Nephron progenitor cell (in vitro differentiated cells): ENCODE data around the gene RGS12.
A peak's percentile ranks its signal among the peaks of the same experiment; 100 is the strongest.

Experiments
- DNase-seq: peaks from one replicate; pipeline ENCODE4 v3.0.0; 2021
- H3K27ac Mint-ChIP-seq: 2 replicates; pipeline ENCODE4 v1.8.0; 2021; ENCODE audit warnings: mild to moderate bottlenecking, moderate library complexity, mixed read lengths
- H3K27me3 Mint-ChIP-seq: 2 replicates; pipeline ENCODE4 v1.8.0; 2021; ENCODE audit warnings: mild to moderate bottlenecking, low read depth, mixed read lengths; ENCODE audit not compliant: poor library complexity
- H3K36me3 Mint-ChIP-seq: 2 replicates; pipeline ENCODE4 v1.8.0; 2021; ENCODE audit warnings: low read depth, mixed read lengths
- H3K4me1 Mint-ChIP-seq: 2 replicates; pipeline ENCODE4 v1.8.0; 2021; ENCODE audit warnings: mixed read lengths
- H3K4me3 Mint-ChIP-seq: 2 replicates; pipeline ENCODE4 v1.8.0; 2021; ENCODE audit warnings: mild to moderate bottlenecking, moderate library complexity, mixed read lengths
- H3K9me3 Mint-ChIP-seq: 2 replicates; pipeline ENCODE4 v1.8.0; 2021; ENCODE audit warnings: mild to moderate bottlenecking, moderate library complexity, mixed read lengths
- TF ChIP-seq, protein P1 (sequence below): fragments of 200-600 bp; sonication (generic); IDR thresholded peaks from 2 replicates; pipeline ENCODE4 v1.5.0; 2021; ENCODE audit warnings: antibody characterized with exemption

RGS12 gene, protein sequence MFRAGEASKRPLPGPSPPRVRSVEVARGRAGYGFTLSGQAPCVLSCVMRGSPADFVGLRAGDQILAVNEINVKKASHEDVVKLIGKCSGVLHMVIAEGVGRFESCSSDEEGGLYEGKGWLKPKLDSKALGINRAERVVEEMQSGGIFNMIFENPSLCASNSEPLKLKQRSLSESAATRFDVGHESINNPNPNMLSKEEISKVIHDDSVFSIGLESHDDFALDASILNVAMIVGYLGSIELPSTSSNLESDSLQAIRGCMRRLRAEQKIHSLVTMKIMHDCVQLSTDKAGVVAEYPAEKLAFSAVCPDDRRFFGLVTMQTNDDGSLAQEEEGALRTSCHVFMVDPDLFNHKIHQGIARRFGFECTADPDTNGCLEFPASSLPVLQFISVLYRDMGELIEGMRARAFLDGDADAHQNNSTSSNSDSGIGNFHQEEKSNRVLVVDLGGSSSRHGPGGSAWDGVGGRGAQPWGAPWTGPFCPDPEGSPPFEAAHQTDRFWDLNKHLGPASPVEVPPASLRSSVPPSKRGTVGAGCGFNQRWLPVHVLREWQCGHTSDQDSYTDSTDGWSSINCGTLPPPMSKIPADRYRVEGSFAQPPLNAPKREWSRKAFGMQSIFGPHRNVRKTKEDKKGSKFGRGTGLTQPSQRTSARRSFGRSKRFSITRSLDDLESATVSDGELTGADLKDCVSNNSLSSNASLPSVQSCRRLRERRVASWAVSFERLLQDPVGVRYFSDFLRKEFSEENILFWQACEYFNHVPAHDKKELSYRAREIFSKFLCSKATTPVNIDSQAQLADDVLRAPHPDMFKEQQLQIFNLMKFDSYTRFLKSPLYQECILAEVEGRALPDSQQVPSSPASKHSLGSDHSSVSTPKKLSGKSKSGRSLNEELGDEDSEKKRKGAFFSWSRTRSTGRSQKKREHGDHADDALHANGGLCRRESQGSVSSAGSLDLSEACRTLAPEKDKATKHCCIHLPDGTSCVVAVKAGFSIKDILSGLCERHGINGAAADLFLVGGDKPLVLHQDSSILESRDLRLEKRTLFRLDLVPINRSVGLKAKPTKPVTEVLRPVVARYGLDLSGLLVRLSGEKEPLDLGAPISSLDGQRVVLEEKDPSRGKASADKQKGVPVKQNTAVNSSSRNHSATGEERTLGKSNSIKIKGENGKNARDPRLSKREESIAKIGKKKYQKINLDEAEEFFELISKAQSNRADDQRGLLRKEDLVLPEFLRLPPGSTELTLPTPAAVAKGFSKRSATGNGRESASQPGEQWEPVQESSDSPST (N-terminal part only)

GRCh38 chr4:3292571-3293400 lies at the start of gene RGS12:
Gene RGS12 (plus strand): TSS chr4:3293021. CDS start chr4:3316171, 23,150 bp downstream.
- H3K4me1 Mint-ChIP-seq: peaks cover 50% of the 10 kb centered on the region
- H3K36me3 Mint-ChIP-seq: peaks cover 32% of the 10 kb centered on the region
- H3K27me3 Mint-ChIP-seq: peaks cover 35% of the 10 kb centered on the region
- H3K27ac Mint-ChIP-seq: no peak within 1 kb of the TSS
- peaks cover 7% of the 10 kb centered on the region for H3K9me3 Mint-ChIP-seq
- TF ChIP-seq, protein P1, sequence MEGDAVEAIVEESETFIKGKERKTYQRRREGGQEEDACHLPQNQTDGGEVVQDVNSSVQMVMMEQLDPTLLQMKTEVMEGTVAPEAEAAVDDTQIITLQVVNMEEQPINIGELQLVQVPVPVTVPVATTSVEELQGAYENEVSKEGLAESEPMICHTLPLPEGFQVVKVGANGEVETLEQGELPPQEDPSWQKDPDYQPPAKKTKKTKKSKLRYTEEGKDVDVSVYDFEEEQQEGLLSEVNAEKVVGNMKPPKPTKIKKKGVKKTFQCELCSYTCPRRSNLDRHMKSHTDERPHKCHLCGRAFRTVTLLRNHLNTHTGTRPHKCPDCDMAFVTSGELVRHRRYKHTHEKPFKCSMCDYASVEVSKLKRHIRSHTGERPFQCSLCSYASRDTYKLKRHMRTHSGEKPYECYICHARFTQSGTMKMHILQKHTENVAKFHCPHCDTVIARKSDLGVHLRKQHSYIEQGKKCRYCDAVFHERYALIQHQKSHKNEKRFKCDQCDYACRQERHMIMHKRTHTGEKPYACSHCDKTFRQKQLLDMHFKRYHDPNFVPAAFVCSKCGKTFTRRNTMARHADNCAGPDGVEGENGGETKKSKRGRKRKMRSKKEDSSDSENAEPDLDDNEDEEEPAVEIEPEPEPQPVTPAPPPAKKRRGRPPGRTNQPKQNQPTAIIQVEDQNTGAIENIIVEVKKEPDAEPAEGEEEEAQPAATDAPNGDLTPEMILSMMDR: no peak
- peak within 1 kb of the TSS; percentile 92 for H3K4me3 Mint-ChIP-seq
- DNase-seq: peak; percentile 97

DNA sequence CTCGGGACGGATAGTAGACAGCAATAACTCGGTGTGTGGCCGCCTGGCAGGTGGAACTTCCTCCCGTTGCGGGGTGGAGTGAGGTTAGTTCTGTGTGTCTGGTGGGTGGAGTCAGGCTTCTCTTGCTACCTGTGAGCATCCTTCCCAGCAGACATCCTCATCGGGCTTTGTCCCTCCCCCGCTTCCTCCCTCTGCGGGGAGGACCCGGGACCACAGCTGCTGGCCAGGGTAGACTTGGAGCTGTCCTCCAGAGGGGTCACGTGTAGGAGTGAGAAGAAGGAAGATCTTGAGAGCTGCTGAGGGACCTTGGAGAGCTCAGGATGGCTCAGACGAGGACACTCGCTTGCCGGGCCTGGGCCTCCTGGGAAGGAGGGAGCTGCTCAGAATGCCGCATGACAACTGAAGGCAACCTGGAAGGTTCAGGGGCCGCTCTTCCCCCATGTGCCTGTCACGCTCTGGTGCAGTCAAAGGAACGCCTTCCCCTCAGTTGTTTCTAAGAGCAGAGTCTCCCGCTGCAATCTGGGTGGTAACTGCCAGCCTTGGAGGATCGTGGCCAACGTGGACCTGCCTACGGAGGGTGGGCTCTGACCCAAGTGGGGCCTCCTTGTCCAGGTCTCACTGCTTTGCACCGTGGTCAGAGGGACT lies 49.6 kb upstream of the RGS12 start:
- H3K27ac Mint-ChIP-seq: peak overlapping the region; percentile 45
- DNase-seq: no peak
- H3K9me3 Mint-ChIP-seq: no peaks in the 10 kb centered on the region
- H3K36me3 Mint-ChIP-seq: peaks cover 23% of the 10 kb centered on the region
- peaks cover 37% of the 10 kb centered on the region for H3K4me1 Mint-ChIP-seq
- H3K27me3 Mint-ChIP-seq: peaks cover 4% of the 10 kb centered on the region
- no peak overlapping the region for H3K4me3 Mint-ChIP-seq
- TF ChIP-seq, protein P1: no peak

- Mint-ChIP-seq H3K36me3 (peaks cover 23% of the 10 kb centered on the region), H3K4me1 (peaks cover 30% of the 10 kb centered on the region), H3K27ac (no peak overlapping the region), H3K4me3 (no peak overlapping the region), H3K27me3 (peaks cover 4% of the 10 kb centered on the region), H3K9me3 (no peaks in the 10 kb centered on the region)
- DNase-seq: no peak
- TF ChIP-seq, protein P1: no peak
Observed at GRCh38 chr4:3244002-3244401, 48.8 kb upstream of the RGS12 start.

- no peak overlapping the region for H3K27ac Mint-ChIP-seq
- TF ChIP-seq, protein P1: no peak
- DNase-seq: no peak
- no peak overlapping the region for H3K4me3 Mint-ChIP-seq
- no peaks in the 10 kb centered on the region for H3K9me3 Mint-ChIP-seq
- H3K36me3 Mint-ChIP-seq: peaks cover 23% of the 10 kb centered on the region
- H3K4me1 Mint-ChIP-seq: peaks cover 28% of the 10 kb centered on the region
- peaks cover 4% of the 10 kb centered on the region for H3K27me3 Mint-ChIP-seq
Observed at GRCh38 chr4:3244747-3245146, 48.1 kb upstream of the RGS12 start.

DNA sequence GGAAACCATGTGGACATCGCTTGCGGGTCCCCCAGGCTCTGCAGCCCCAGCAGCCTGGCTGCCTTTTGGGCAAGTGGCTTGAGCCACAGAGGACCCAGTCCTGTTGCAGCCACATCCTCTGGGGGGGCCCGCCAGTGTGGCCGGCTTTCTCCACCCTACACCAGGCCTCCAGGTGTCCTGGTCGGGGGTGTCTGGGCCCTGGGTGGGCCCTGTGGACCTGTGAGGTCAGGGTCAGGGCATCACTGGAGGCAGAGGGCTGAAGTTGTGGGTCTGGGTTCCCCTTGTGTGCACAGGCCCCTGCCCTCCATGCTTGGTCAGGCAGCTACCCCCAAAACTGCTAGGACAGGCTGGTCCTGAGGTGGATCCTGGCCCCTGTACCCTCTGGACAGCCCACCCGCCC lies 47.1 kb upstream of the RGS12 start:
- no peak for DNase-seq
- TF ChIP-seq, protein P1: no peak
- no peak overlapping the region for H3K4me3 Mint-ChIP-seq
- H3K27me3 Mint-ChIP-seq: peaks cover 4% of the 10 kb centered on the region
- H3K36me3 Mint-ChIP-seq: peaks cover 21% of the 10 kb centered on the region
- H3K27ac Mint-ChIP-seq: no peak overlapping the region
- H3K9me3 Mint-ChIP-seq: no peaks in the 10 kb centered on the region
- H3K4me1 Mint-ChIP-seq: peaks cover 32% of the 10 kb centered on the region
